ENCODE data around the gene MARCHF3.
"Not testable (repeated sequence)": the region's sequence is repeated elsewhere in the genome, so short reads cannot be mapped to it uniquely, and the experiment has no call there.

MARCHF3 gene

GRCh38 chr5:126921241-126922091 lies 108.9 kb downstream of the MARCHF3 start:
- H3K4me2 ChIP-seq (ENCODE audit: low read length): no peak overlapping the region
- H3K9me3 ChIP-seq (replicated peaks; ENCODE audit: low read length): no peaks in the 10 kb centered on the region
- peaks cover 26% of the 10 kb centered on the region for H3K4me1 ChIP-seq (ENCODE audit: control insufficient read depth, insufficient read depth, low read length)
- H3K4me3 ChIP-seq (ENCODE audit: low read length): no peak overlapping the region
- H3K9ac ChIP-seq (ENCODE audit: low read depth, low read length): no peak overlapping the region
- H3K27me3 ChIP-seq (ENCODE audit: control insufficient read depth, insufficient read depth, low read length): no peaks in the 10 kb centered on the region
- H3K36me3 ChIP-seq (ENCODE audit: insufficient read depth, low read length): no peaks in the 10 kb centered on the region

GRCh38 chr5:126920291-126920690 lies 110.1 kb downstream of the MARCHF3 start:
- H3K27me3 ChIP-seq (ENCODE audit: control insufficient read depth, insufficient read depth, low read length): no peaks in the 10 kb centered on the region
- no peak overlapping the region for H3K4me3 ChIP-seq (ENCODE audit: low read length)
- H3K9me3 ChIP-seq (replicated peaks; ENCODE audit: low read length): no peaks in the 10 kb centered on the region
- H3K9ac ChIP-seq (ENCODE audit: low read depth, low read length): no peak overlapping the region
- no peaks in the 10 kb centered on the region for H3K36me3 ChIP-seq (ENCODE audit: insufficient read depth, low read length)
- no peak overlapping the region for H3K4me2 ChIP-seq (ENCODE audit: low read length)
- H3K4me1 ChIP-seq (ENCODE audit: control insufficient read depth, insufficient read depth, low read length): peaks cover 26% of the 10 kb centered on the region

- no peaks in the 10 kb centered on the region for H3K27me3 ChIP-seq (ENCODE audit: control insufficient read depth, insufficient read depth, low read length)
- no peak overlapping the region for H3K9ac ChIP-seq (ENCODE audit: low read depth, low read length)
- H3K36me3 ChIP-seq (ENCODE audit: insufficient read depth, low read length): peaks cover 3% of the 10 kb centered on the region
- peaks cover 26% of the 10 kb centered on the region for H3K4me1 ChIP-seq (ENCODE audit: control insufficient read depth, insufficient read depth, low read length)
- no peak overlapping the region for H3K4me3 ChIP-seq (ENCODE audit: low read length)
- no peaks in the 10 kb centered on the region for H3K9me3 ChIP-seq (replicated peaks; ENCODE audit: low read length)
- H3K4me2 ChIP-seq (ENCODE audit: low read length): no peak overlapping the region
Measured at GRCh38 chr5:126919566-126919965, 110.8 kb downstream of the MARCHF3 start.

- H3K9me3 ChIP-seq (replicated peaks; ENCODE audit: low read length): no peaks in the 10 kb centered on the region
- H3K4me2 ChIP-seq (ENCODE audit: low read length): no peak overlapping the region
- peaks cover 6% of the 10 kb centered on the region for H3K36me3 ChIP-seq (ENCODE audit: insufficient read depth, low read length)
- H3K9ac ChIP-seq (ENCODE audit: low read depth, low read length): no peak overlapping the region
- no peak overlapping the region for H3K4me3 ChIP-seq (ENCODE audit: low read length)
- no peaks in the 10 kb centered on the region for H3K27me3 ChIP-seq (ENCODE audit: control insufficient read depth, insufficient read depth, low read length)
- peaks cover 26% of the 10 kb centered on the region for H3K4me1 ChIP-seq (ENCODE audit: control insufficient read depth, insufficient read depth, low read length)
Measured at GRCh38 chr5:126918615-126918957, 111.8 kb downstream of the MARCHF3 start.

GRCh38 chr5:126917918-126918614 lies 112.3 kb downstream of the MARCHF3 start:
- Histone ChIP-seq H3K4me1 (ENCODE audit: control insufficient read depth, insufficient read depth, low read length) (peaks cover 26% of the 10 kb centered on the region), H3K27me3 (ENCODE audit: control insufficient read depth, insufficient read depth, low read length) (no peaks in the 10 kb centered on the region), H3K9ac (ENCODE audit: low read depth, low read length) (no peak overlapping the region), H3K4me3 (ENCODE audit: low read length) (no peak overlapping the region), H3K9me3 (replicated peaks; ENCODE audit: low read length) (no peaks in the 10 kb centered on the region), H3K36me3 (ENCODE audit: insufficient read depth, low read length) (peaks cover 6% of the 10 kb centered on the region), H3K4me2 (ENCODE audit: low read length) (no peak overlapping the region)

GRCh38 chr5:126915496-126915895 lies 114.9 kb downstream of the MARCHF3 start:
- no peak overlapping the region for H3K9ac ChIP-seq (ENCODE audit: low read depth, low read length)
- no peaks in the 10 kb centered on the region for H3K27me3 ChIP-seq (ENCODE audit: control insufficient read depth, insufficient read depth, low read length)
- H3K36me3 ChIP-seq (ENCODE audit: insufficient read depth, low read length): peaks cover 13% of the 10 kb centered on the region
- H3K9me3 ChIP-seq (replicated peaks; ENCODE audit: low read length): no peaks in the 10 kb centered on the region
- peaks cover 25% of the 10 kb centered on the region for H3K4me1 ChIP-seq (ENCODE audit: control insufficient read depth, insufficient read depth, low read length)
- H3K4me3 ChIP-seq (ENCODE audit: low read length): no peak overlapping the region
- H3K4me2 ChIP-seq (ENCODE audit: low read length): no peak overlapping the region

GRCh38 chr5:126914801-126915436 lies 115.4 kb downstream of the MARCHF3 start:
- Histone ChIP-seq H3K36me3 (ENCODE audit: insufficient read depth, low read length) (peaks cover 13% of the 10 kb centered on the region), H3K27me3 (ENCODE audit: control insufficient read depth, insufficient read depth, low read length) (no peaks in the 10 kb centered on the region), H3K4me3 (ENCODE audit: low read length) (no peak overlapping the region), H3K4me2 (ENCODE audit: low read length) (no peak overlapping the region), H3K4me1 (ENCODE audit: control insufficient read depth, insufficient read depth, low read length) (peaks cover 20% of the 10 kb centered on the region), H3K9ac (ENCODE audit: low read depth, low read length) (no peak overlapping the region), H3K9me3 (replicated peaks; ENCODE audit: low read length) (no peaks in the 10 kb centered on the region)

- no peaks in the 10 kb centered on the region for H3K27me3 ChIP-seq (ENCODE audit: control insufficient read depth, insufficient read depth, low read length)
- H3K4me2 ChIP-seq (ENCODE audit: low read length): no peak overlapping the region
- H3K4me1 ChIP-seq (ENCODE audit: control insufficient read depth, insufficient read depth, low read length): no peaks in the 10 kb centered on the region
- no peaks in the 10 kb centered on the region for H3K9me3 ChIP-seq (replicated peaks; ENCODE audit: low read length)
- no peak overlapping the region for H3K4me3 ChIP-seq (ENCODE audit: low read length)
- no peak overlapping the region for H3K9ac ChIP-seq (ENCODE audit: low read depth, low read length)
- H3K36me3 ChIP-seq (ENCODE audit: insufficient read depth, low read length): peaks cover 13% of the 10 kb centered on the region
Measured at GRCh38 chr5:126912616-126913200, 117.7 kb downstream of the MARCHF3 start.

GRCh38 chr5:126911986-126912385 lies 118.4 kb downstream of the MARCHF3 start:
- Histone ChIP-seq H3K36me3 (ENCODE audit: insufficient read depth, low read length) (peaks cover 13% of the 10 kb centered on the region), H3K27me3 (ENCODE audit: control insufficient read depth, insufficient read depth, low read length) (no peaks in the 10 kb centered on the region), H3K4me1 (ENCODE audit: control insufficient read depth, insufficient read depth, low read length) (no peaks in the 10 kb centered on the region), H3K4me2 (ENCODE audit: low read length) (no peak overlapping the region), H3K9me3 (replicated peaks; ENCODE audit: low read length) (no peaks in the 10 kb centered on the region), H3K4me3 (ENCODE audit: low read length) (no peak overlapping the region), H3K9ac (ENCODE audit: low read depth, low read length) (no peak overlapping the region)

GRCh38 chr5:126909856-126910255 lies 120.5 kb downstream of the MARCHF3 start:
- Histone ChIP-seq H3K9me3 (replicated peaks; ENCODE audit: low read length) (no peaks in the 10 kb centered on the region), H3K36me3 (ENCODE audit: insufficient read depth, low read length) (peaks cover 13% of the 10 kb centered on the region), H3K4me1 (ENCODE audit: control insufficient read depth, insufficient read depth, low read length) (no peaks in the 10 kb centered on the region), H3K27me3 (ENCODE audit: control insufficient read depth, insufficient read depth, low read length) (no peaks in the 10 kb centered on the region), H3K9ac (ENCODE audit: low read depth, low read length) (no peak overlapping the region), H3K4me2 (ENCODE audit: low read length) (no peak overlapping the region), H3K4me3 (ENCODE audit: low read length) (no peak overlapping the region)

GRCh38 chr5:126904407-126904806 lies 126.0 kb downstream of the MARCHF3 start:
- H3K4me3 ChIP-seq (ENCODE audit: low read length); H3K27me3 ChIP-seq (ENCODE audit: control insufficient read depth, insufficient read depth, low read length); H3K9ac ChIP-seq (ENCODE audit: low read depth, low read length); H3K36me3 ChIP-seq (ENCODE audit: insufficient read depth, low read length); H3K4me2 ChIP-seq (ENCODE audit: low read length); H3K9me3 ChIP-seq (replicated peaks; ENCODE audit: low read length); H3K4me1 ChIP-seq (ENCODE audit: control insufficient read depth, insufficient read depth, low read length): not testable (repeated sequence)

Data from skeletal muscle satellite cell (primary cell).